ENCODE results near the gene PRKN. TPM values are rescaled to one million over a fixed set of nuclear protein-coding genes. Genes with fewer than 3 reads are reported as not detected.

PRKN gene
- total RNA-seq, 4 donors from 2014 or later = 5.2 to 121 (median 6.9) TPM

DNA sequence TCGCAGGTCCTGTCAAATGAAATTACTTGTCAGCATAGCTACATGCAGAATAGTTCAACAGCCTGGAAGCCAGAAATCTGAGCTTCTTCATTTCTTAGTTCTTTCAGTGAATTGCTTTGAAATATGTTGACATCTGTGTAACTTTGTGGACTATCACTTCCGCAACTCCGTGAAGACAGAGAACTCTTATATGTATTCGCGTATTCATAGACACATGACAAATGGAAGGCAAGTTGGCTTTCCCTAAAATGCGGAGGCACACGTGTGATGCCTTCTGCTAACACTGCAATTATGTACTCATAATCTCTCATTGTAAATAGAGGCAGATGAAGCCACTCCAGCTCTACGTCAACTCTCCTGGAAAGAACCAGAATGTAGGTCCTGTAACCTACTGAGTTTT, 701.5 kb downstream of the PRKN start:
- 91 to 92% methylated on average over 8 of the region's 8 CpGs for WGBS, 2 donors
- no peaks in the 10 kb centered on the region for H3K4me1 ChIP-seq
- H3K27me3 ChIP-seq = no peaks in the 10 kb centered on the region
- TF ChIP-seq, protein P1, sequence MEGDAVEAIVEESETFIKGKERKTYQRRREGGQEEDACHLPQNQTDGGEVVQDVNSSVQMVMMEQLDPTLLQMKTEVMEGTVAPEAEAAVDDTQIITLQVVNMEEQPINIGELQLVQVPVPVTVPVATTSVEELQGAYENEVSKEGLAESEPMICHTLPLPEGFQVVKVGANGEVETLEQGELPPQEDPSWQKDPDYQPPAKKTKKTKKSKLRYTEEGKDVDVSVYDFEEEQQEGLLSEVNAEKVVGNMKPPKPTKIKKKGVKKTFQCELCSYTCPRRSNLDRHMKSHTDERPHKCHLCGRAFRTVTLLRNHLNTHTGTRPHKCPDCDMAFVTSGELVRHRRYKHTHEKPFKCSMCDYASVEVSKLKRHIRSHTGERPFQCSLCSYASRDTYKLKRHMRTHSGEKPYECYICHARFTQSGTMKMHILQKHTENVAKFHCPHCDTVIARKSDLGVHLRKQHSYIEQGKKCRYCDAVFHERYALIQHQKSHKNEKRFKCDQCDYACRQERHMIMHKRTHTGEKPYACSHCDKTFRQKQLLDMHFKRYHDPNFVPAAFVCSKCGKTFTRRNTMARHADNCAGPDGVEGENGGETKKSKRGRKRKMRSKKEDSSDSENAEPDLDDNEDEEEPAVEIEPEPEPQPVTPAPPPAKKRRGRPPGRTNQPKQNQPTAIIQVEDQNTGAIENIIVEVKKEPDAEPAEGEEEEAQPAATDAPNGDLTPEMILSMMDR (IDR thresholded peaks at IDR 0.05) = no peak
- TF ChIP-seq POLR2A (IDR thresholded peaks at IDR 0.05) = no peak
- no peaks in the 10 kb centered on the region for H3K36me3 ChIP-seq
- no peak overlapping the region for H3K27ac ChIP-seq
- H3K9me3 ChIP-seq = no peaks in the 10 kb centered on the region
- H3K4me3 ChIP-seq (replicated peaks in 1 of 3) = no peak overlapping the region
- DNase-seq = no peak
- intact Hi-C loops (cut with DNase I) = no loop called here

- Histone ChIP-seq H3K27me3 (no peaks in the 10 kb centered on the region), H3K36me3 (no peaks in the 10 kb centered on the region), H3K4me1 (no peaks in the 10 kb centered on the region), H3K9me3 (no peaks in the 10 kb centered on the region), H3K4me3 (replicated peaks in 1 of 3) (no peak overlapping the region), H3K27ac (no peak overlapping the region)
- intact Hi-C loops (cut with DNase I) = no loop called here
- peak; percentile 49 to 56 for DNase-seq
- TF ChIP-seq, protein P1 (IDR thresholded peaks at IDR 0.05) = no peak
- no peak for TF ChIP-seq POLR2A (IDR thresholded peaks at IDR 0.05)
- WGBS, 2 donors = 18 to 37% methylated on average over 6 of the region's 6 CpGs
Observed at GRCh38 chr6:162019349-162019748, 708.2 kb downstream of the PRKN start.

DNA sequence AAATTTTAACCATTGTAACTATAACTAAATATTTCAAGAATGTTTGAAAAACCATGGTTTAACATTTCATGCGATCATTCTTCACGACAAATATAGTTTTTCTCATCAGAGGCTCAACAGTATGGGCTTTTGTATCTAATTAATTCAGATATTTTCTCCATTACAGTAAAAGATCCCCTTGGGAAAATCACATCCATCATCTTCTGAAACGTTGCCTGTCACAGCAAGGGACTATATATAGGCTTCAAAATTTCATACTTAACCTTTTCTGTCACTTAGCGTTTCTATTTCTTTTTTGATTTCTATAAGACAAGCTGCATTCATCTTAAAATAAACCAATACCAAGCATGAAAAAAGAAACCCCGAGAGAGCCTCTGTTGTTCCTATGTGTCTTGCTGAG, 710.0 kb downstream of the PRKN start:
- no peaks in the 10 kb centered on the region for H3K9me3 ChIP-seq
- H3K27me3 ChIP-seq = no peaks in the 10 kb centered on the region
- intact Hi-C loops (cut with DNase I) = no loop called here
- H3K36me3 ChIP-seq = no peaks in the 10 kb centered on the region
- H3K4me1 ChIP-seq = no peaks in the 10 kb centered on the region
- WGBS, 2 donors = 71 to 82% methylated on average over 5 of the region's 5 CpGs
- H3K27ac ChIP-seq = no peak overlapping the region
- no peak for TF ChIP-seq POLR2A (IDR thresholded peaks at IDR 0.05)
- TF ChIP-seq, protein P1 (IDR thresholded peaks at IDR 0.05) = no peak
- no peak for DNase-seq
- H3K4me3 ChIP-seq (replicated peaks in 1 of 3) = no peak overlapping the region

- DNase-seq = no peak
- Histone ChIP-seq H3K27ac (no peak overlapping the region), H3K9me3 (no peaks in the 10 kb centered on the region), H3K27me3 (no peaks in the 10 kb centered on the region), H3K4me3 (replicated peaks in 1 of 3) (no peak overlapping the region), H3K36me3 (no peaks in the 10 kb centered on the region), H3K4me1 (no peaks in the 10 kb centered on the region)
- 84 to 90% methylated on average over 13 of the region's 13 CpGs for WGBS, 2 donors
- intact Hi-C loops (cut with DNase I) = no loop called here
- TF ChIP-seq POLR2A (IDR thresholded peaks at IDR 0.05) = no peak
- TF ChIP-seq, protein P1 (IDR thresholded peaks at IDR 0.05) = no peak
Observed at GRCh38 chr6:162014069-162014811, 713.3 kb downstream of the PRKN start.

- Histone ChIP-seq H3K4me1 (no peaks in the 10 kb centered on the region), H3K9me3 (no peaks in the 10 kb centered on the region), H3K27me3 (no peaks in the 10 kb centered on the region), H3K27ac (no peak overlapping the region), H3K36me3 (no peaks in the 10 kb centered on the region), H3K4me3 (replicated peaks in 1 of 3) (no peak overlapping the region)
- TF ChIP-seq, protein P1 (IDR thresholded peaks at IDR 0.05) = no peak
- no peak for TF ChIP-seq POLR2A (IDR thresholded peaks at IDR 0.05)
- intact Hi-C loops (cut with DNase I) = no loop called here
- no peak for DNase-seq
- 62 to 67% methylated on average over 4 of the region's 4 CpGs for WGBS, 2 donors
Observed at GRCh38 chr6:162005372-162005771, 722.2 kb downstream of the PRKN start.

Measured in thyroid gland (tissue), 4 donors.